Measurements from ENCODE around the gene OR8B12. TPM values are rescaled to one million over a fixed set of nuclear protein-coding genes. Genes with fewer than 3 reads are reported as not detected.

The OR8B12 gene
- total and polyA plus RNA-seq, 2 of the 4 experiments (the other 2 are of a cell fraction): not detected

DNA sequence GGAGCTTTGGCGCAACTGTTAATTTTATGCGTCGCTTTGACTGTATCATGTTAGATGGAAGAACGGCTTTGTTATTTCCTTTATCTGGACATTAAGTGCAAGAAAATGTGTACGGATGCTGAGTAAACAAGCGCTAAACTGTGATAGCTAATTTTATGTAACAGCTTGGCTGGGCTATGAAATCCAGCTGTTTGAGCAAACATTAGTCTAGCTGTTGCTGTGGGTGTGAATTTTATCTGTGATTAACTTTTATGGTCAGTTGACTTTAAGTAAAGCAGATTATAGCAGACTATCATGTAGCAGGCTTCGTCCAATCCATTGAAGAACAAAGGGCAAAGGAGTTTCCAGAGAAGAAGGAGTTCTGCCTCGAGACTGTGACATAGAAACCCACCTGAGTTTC is 40.3 kb upstream of the OR8B12 start:
- ChIA-PET CTCF (interaction anchor here (0.6 to 1.5 kb wide), 2 partner anchors 168 to 182 kb away, joined by 3 to 5 read pairs; no protein-coding TSS in a partner anchor), POLR2A (ENCODE audit: unreplicated experiment) (no interaction called here)
- Histone ChIP-seq H4K91ac (ENCODE audit: insufficient read depth, low read depth, low read length) (no peak overlapping the region), H3K27me3 (ENCODE audit: control insufficient read depth, insufficient read depth, low read length) (peaks cover 31% of the 10 kb centered on the region), H3K4ac (ENCODE audit: low read depth, low read length) (no peak overlapping the region), H2AK9ac (replicated peaks; ENCODE audit: low read depth, low read length, poor library complexity) (no peak overlapping the region), H3K79me1 (ENCODE audit: low read depth in 1 of 2, low read length in 2 of 2) (no peaks in the 10 kb centered on the region), H3K4me3 (ENCODE audit: insufficient read depth, low read depth, low read length) (no peak overlapping the region), H3K9me3 (ENCODE audit: control insufficient read depth, insufficient read depth, low read length) (no peaks in the 10 kb centered on the region), H2BK120ac (ENCODE audit: low read depth, low read length) (no peak overlapping the region), H3K27ac (ENCODE audit: insufficient read depth, low read length) (no peak overlapping the region), H3K36me3 (ENCODE audit: control insufficient read depth, insufficient read depth, low read length) (no peaks in the 10 kb centered on the region), H2AFZ (replicated peaks; ENCODE audit: low read length, poor library complexity) (no peak overlapping the region), H4K5ac (ENCODE audit: low read depth, low read length) (no peak overlapping the region), H2BK5ac (ENCODE audit: low read depth, low read length, poor library complexity, severe bottlenecking) (no peak overlapping the region), H2AK5ac (ENCODE audit: low read depth, low read length) (no peak overlapping the region), H4K8ac (ENCODE audit: low read depth in 2 of 2, low read length in 2 of 2) (no peak overlapping the region), H4K20me1 (ENCODE audit: insufficient read depth, low read length) (no peaks in the 10 kb centered on the region), H3K9me1 (ENCODE audit: insufficient read depth, low read length) (no peaks in the 10 kb centered on the region), H3K14ac (replicated peaks; ENCODE audit: low read depth, low read length) (no peak overlapping the region), H2BK20ac (ENCODE audit: low read depth, low read length) (no peak overlapping the region), H3K56ac (ENCODE audit: extremely low read depth, insufficient read depth, low read length) (no peak overlapping the region), H3K18ac (ENCODE audit: low read depth, low read length) (no peak overlapping the region), H3K4me2 (ENCODE audit: low read depth, low read length) (no peak overlapping the region), H3K9ac (ENCODE audit: low read depth, low read length) (no peak overlapping the region), H3K23ac (ENCODE audit: low read depth, low read length) (no peak overlapping the region), H3K4me1 (ENCODE audit: control insufficient read depth, insufficient read depth, low read length) (no peaks in the 10 kb centered on the region), H2BK15ac (ENCODE audit: low read depth, low read length) (no peak overlapping the region)
- dilution Hi-C loops (cut with HindIII; ENCODE audit: low sequenced_read_pairs, unreplicated experiment) (no loop called here), intact Hi-C loops (cut with micrococcal nuclease) (no loop called here), in situ Hi-C loops (cut with MboI; ENCODE audit: low sequenced_read_pairs) (loop anchor here (25.0 kb wide), 1 partner anchor 521 kb away; no protein-coding TSS in a partner anchor)
- no peak for TF ChIP-seq RAD21 (IDR thresholded peaks at IDR 0.05; ENCODE audit: low read length)
- TF ChIP-seq MXI1 (IDR thresholded peaks at IDR 0.05; ENCODE audit: borderline replicate concordance, low read depth, low read length): no peak
- TF ChIP-seq CEBPB (IDR thresholded peaks at IDR 0.05; ENCODE audit: low read depth, low read length): no peak
- no peak for TF ChIP-seq POLR2A (IDR thresholded peaks at IDR 0.05; ENCODE audit: low read depth, low read length)
- TF ChIP-seq RFX5 (IDR thresholded peaks at IDR 0.05; ENCODE audit: low read depth, low read length): no peak
- TF ChIP-seq, protein P1, sequence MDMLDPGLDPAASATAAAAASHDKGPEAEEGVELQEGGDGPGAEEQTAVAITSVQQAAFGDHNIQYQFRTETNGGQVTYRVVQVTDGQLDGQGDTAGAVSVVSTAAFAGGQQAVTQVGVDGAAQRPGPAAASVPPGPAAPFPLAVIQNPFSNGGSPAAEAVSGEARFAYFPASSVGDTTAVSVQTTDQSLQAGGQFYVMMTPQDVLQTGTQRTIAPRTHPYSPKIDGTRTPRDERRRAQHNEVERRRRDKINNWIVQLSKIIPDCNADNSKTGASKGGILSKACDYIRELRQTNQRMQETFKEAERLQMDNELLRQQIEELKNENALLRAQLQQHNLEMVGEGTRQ (IDR thresholded peaks at IDR 0.05; ENCODE audit: low read depth, low read length): no peak
- TF ChIP-seq ELK1 (IDR thresholded peaks at IDR 0.05; ENCODE audit: borderline replicate concordance, low read depth, low read length): no peak
- TF ChIP-seq, protein P2, sequence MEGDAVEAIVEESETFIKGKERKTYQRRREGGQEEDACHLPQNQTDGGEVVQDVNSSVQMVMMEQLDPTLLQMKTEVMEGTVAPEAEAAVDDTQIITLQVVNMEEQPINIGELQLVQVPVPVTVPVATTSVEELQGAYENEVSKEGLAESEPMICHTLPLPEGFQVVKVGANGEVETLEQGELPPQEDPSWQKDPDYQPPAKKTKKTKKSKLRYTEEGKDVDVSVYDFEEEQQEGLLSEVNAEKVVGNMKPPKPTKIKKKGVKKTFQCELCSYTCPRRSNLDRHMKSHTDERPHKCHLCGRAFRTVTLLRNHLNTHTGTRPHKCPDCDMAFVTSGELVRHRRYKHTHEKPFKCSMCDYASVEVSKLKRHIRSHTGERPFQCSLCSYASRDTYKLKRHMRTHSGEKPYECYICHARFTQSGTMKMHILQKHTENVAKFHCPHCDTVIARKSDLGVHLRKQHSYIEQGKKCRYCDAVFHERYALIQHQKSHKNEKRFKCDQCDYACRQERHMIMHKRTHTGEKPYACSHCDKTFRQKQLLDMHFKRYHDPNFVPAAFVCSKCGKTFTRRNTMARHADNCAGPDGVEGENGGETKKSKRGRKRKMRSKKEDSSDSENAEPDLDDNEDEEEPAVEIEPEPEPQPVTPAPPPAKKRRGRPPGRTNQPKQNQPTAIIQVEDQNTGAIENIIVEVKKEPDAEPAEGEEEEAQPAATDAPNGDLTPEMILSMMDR (conservative IDR thresholded peaks at IDR 0.05; ENCODE audit: low read depth, low read length): no peak
- no peak for TF ChIP-seq RCOR1 (IDR thresholded peaks at IDR 0.05; ENCODE audit: insufficient replicate concordance, low read length)
- TF ChIP-seq BHLHE40 (IDR thresholded peaks at IDR 0.05; ENCODE audit: low read depth, low read length): no peak
- no peak for TF ChIP-seq SMC3 (IDR thresholded peaks at IDR 0.05; ENCODE audit: low read depth, low read length)
- TF ChIP-seq MAFK (IDR thresholded peaks at IDR 0.05; ENCODE audit: low read depth, low read length): no peak
- 64% methylated on average over 6 of the region's 8 CpGs; no CpG with 5 or more reads in 1 of the 2 experiments for WGBS, 2 experiments (ENCODE audit: extremely low coverage in 2 of 2, insufficient read length in 1 of 2)
- DNase-seq (no peak), ATAC-seq (ENCODE audit: low read depth) (no peak)
- no TSS peak for BruUV-seq (replicated peaks)
